ENCODE data around the gene RASGEF1B.

The RASGEF1B gene

DNA sequence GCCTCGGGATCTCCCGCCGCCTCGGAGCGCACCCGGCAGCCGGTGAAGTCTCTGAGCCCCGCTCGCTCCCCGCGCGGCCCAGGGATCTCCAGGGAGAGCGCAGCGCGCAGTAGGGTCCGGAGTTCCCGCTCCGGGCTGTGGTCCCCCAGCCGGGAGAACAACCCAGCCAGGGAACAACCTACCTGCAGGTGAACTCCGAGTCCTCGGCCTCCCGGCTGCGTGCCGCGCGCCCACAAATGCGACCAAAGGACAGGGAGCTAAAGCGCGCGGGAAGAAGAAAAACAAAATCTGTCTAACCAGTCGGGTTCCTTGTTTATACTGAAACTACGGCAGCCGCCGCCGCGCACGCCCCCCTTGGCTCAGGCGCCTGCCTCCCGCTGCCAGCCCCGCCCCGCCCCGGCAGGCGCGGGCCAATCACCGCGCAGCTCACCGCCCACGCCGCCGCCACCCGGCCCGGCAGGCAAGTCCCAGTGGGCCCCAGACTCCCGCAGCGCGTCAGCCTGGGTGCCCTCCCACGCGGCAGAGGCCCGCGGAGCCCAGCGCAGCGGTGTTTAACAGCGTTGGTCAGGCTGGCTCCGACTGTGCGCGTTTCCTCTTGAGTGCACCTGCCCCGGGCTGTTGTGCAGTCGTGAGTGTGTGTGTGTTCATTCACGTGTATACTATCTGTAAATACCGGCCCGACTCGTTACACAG is at the start of gene RASGEF1B:
Gene RASGEF1B, minus strand, starts transcription at position 320 of the 693 bp plus-strand sequence. CDS start 12,399 bp downstream, outside the sequence.
- DNase-seq: peak; percentile 67

DNA sequence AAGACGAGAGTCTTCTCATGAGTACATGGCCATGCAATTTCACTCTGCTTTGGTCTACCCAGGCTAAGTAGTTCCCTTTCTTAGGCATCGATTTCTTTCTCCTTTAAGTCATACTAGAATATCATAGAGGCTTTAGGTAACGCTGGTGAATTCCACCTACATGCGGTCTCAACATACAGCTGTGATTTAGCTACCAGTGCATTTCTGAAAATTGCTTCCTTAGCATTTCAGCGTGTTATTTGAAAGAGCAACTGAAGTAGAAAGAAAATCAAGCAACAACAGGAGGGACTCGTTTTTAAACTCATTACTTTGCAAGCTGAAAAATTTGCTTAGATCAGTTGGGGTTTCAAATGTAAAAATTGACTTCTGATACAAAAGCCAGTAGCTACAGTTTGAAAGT is 48.1 kb upstream of the RASGEF1B start:
- DNase-seq: no peak

GRCh38 chr4:81519427-81519773 is 47.7 kb upstream of the RASGEF1B start:
- DNase-seq: no peak

DNA sequence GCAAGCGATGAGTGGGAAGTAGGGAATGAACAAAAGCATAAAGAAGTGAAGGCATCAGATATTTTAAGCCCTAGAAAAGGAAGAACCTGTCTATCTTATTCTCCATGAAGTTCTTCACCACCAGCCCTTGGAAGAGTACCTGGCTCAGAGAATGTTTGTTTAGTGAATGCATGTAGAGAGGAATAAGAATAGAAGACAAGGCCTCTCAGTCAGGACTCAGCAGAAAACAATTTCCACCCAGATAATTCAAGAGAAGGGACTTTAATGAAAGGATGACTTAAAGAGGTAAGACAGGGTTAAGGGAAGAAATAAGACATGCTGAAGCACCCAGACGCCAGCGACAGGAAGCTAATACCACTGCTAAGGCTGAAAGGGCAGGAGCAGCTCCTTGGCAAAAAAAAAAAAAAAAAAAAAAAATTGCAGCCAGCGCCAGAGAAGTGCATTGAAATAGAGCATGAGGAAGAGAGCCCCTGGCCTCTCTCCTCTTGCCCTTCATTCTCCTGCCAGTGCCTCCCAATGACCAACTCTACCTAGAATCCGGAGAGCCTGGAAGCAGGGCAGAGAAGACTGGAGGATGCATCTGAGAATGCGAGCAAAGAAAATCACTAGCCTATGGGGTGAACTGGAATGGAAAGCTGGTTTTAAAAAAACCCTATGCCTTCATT is 47.2 kb upstream of the RASGEF1B start:
- DNase-seq: no peak

- no peak for DNase-seq
Measured at GRCh38 chr4:81516241-81516640, 44.5 kb upstream of the RASGEF1B start.

DNA sequence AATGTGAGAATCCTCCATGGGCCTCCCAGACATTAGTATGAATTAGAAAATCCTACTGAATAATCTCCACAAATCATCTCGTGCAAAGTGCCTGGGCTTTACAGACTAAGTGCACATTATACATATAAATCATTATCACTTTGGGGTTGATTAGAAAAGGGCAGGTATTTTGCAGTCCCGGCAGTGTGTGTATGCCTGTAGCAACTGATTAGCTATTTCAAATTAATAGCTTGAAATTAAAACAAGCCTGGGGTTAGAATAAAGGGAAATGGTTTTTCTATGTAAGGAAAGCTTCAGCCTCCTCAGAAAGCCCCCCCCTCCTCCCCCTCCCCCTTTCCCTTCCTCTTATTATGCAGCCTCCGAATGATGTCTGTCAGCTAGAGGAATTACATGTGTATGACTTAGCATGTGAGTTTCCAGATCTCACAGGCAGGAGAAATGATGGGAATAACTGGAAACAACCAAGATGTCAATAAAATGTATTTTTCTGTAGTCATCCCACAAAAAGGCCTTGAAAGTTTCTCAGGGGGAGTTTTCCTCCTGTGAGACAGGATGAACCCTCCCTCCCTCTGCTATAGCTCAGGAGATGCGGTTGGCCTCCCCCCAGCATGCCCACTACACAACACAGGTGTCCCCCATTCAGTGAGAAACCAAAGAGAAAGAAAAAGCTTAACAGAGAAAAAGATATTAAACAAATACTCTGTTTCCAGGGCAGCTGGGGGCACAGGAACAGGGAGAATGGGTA is 41.2 kb upstream of the RASGEF1B start:
- no peak for DNase-seq

- DNase-seq: no peak
Measured at GRCh38 chr4:81512001-81512756, 40.5 kb upstream of the RASGEF1B start.

DNA sequence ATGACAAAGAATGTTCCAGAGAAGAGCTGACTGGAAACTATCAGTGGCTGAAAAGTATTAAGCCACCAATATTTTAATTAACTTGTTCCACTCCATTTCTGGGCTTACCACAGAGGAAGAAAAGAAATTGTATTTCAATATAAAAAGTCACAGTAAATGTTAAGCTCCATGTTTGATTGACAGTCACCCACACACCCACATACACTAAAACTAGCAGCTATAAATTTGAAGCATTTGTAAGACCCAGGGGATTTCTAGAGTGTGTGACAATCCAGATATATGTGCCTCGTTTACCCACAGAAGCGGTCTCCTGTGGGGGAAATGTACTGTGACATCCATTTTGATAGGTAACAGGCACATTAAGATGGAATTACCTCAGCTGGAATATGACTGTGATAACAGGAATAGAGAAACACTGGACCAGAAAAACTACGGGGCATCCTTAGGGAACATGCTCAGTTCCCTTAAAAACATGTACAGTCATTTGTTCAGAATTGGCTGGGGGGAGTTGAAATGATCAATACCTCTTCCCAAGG is 39.0 kb upstream of the RASGEF1B start:
- no peak for DNase-seq

DNA sequence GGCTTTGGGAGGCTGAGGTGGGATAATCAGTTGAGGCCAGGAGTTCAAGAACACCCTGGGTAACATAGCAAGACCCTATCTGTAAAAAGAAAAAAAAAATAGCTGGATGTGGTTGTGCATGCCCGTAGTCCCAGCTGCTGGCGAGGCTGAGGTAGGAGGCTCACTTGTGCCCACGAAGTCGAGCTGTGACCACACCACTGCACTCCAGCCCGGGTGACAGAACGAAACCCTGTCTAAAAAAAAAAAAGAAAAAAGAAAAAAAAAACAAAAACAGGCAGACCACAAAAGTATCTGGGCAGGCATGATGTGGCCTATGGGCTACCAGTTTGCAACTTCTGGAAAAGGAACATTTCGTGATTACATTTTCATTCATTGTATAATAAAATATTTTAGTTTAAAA is 38.1 kb upstream of the RASGEF1B start:
- no peak for DNase-seq

DNA sequence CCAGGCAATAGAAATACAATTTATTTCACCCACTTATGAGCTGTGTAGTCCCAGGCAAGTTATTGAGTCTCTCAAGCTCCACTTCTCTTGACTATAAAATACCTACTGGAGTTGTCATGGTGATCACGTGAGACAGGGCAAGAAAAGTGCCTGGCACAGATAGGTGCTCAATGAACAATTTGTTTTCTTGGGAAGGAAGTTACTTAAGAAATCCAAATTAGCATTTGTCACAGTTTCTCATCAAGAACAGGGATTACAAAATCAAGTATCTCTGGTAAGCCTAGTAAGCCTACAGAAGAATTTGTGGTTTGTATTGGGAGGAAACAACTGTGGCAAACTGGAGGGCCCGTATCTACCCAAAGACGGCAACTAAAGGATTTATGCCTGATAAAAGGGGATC is 37.5 kb upstream of the RASGEF1B start:
- no peak for DNase-seq

DNA sequence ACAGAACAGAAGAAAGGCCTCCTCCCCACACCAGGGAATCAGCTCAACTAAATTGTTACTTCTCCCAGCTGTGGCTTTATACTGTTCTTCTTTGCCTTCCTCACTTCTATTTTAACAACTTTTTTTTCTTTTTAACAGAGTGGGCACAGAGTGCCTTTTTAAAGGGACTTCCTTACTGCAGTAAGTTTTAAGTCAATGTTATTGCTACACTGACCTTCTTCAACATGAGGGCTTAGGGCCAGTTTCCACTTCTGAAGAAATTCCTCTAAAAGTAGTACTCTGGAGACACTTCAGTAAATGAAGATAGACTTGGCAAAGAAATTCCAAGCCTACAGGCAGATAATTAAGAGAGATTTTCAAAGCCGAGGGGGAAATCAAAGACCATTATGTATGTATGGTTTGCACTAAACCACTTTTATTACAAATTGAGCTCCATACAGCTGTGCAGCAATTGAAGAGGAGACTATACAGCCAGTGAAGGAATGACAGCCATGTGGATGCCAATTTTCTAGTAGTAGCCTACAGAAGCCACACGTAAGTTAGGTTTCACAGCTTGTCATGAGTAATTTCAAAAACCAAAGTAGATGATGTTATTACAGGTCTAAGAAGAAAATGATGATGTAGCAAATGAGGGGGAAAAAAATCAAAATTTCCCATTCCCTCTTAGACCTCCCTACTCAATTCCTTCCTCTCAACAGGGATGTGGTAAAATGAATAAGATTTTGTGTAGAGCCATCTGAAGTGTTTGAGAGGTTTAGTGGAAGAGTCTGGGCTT is 36.9 kb upstream of the RASGEF1B start:
- DNase-seq: no peak

DNA sequence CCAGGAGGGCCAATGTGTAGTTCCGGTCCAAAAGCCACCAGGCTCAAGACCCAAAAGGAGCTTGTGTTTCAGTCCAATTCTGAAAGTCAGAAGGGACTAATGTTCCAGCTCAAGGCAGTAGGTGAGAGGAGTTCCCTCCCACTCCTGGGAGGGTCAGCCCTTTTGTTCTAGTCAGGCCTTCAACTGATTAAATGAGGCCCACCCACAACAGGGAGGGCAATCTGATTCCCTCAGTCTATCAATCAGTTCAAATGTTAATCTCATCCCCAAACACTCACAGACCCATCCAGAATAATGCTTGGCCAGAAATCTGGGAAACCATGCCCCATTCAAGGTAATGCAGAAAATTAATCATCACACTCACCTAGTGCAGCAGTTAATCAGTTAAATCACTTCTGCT is 35.8 kb upstream of the RASGEF1B start:
- no peak for DNase-seq

DNA sequence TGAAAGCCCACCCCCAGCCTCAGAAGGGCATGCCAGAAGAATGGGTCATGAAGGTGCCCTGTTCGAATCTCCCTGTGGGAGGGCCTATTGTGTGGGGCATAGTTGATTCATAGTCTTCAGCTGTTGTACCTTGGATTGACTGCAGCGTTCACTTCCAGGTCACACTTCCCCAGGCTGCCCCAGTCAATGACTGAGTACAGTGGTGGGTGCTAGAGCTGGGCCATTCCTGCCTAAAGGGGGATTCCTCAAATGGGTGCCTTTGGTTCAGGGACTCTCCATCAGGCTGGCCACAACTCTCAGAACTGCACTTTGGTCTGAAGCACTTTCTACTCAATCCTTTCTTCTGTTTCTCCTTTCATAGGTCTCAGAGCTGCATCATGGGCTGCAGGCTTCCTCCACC is 35.0 kb upstream of the RASGEF1B start:
- no peak for DNase-seq

DNA sequence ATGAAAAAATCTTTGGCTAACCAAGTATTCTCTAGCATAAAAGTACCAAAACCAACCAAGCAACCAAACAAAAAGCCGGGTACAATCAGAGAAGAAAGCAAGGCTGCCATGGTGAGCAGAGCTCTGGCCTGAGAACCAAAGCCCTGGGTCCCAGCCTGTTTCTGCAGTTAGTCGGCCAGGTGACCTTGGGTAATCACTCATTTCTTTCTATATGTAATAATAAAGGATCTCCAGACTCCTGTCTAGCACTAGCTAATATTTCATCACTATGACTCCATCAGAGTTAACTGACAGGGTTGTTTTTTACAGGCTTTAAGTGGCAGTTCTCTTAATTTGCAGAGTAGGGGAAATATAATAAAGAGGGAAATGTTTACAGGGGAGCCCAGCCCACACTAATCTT is 34.0 kb upstream of the RASGEF1B start:
- DNase-seq: no peak

DNA sequence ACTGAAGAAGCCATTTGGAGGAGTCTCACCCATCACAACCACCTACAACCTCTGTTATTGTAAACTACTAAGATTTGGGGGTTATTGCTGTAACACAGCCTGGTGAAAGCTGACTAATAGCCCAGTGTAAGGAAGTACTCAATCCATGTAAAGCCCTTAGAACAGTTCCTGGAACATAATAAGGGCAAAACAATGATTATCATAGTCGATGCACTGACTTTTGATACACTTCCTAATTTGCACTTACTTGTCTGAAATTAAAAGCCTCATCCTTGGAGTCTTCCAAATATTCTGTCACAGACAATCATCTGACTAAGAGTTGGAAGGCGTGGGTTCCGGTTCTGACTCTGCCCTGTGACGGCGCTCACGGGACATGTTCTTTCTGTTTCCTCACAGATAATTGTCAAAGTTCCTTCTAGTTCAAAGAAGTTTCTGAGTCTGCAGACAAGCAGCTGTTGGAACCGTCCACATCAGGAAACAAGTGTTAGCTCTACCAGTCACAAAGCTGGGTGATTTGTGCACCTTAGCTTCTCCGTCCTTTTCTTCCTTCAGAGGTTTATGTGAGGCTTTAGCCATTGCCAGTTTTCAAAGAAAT is 33.4 kb upstream of the RASGEF1B start:
- DNase-seq: no peak

DNA sequence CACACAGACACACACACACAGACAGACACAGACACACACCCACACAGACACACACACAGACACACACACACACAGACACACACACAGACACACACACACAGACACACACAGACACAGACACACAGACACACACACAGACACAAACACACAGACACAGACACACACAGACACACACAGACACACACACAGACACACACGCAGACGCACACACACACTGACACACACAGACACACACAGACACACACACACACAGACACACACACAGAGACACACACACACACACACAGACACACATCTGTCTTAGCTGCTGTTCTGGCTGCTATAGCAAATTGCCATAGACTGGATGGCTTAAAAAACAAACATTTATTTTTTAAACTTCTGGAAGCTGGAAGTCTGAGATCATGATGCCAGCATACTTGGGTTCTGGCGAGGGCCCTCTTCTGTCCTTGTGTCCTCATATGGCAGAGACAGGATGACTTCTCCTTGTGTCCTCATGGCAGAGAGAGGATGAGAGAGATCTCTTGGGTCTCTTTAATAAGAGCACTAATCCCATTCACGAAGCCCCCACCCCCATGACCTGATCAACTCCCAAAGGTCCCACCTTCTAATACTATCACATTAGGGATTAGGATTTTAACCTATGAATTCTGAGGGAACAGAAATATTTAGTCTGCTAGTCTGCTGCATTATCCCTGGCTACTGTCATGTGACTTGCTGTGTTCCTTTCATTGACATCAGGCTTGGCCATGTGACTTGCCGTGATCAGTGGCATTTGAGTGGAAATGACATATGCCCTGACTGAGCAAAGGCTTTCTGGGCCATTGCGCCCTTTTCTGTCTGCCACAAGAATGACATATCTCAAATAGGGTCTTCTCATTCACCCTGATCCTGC is 32.7 kb upstream of the RASGEF1B start:
- DNase-seq: no peak

GRCh38 chr4:81503586-81503985 is 31.9 kb upstream of the RASGEF1B start:
- peak; percentile 71 for DNase-seq

- DNase-seq: no peak
Measured at GRCh38 chr4:81502564-81502963, 30.9 kb upstream of the RASGEF1B start.

- peak; percentile 67 for DNase-seq
Measured at GRCh38 chr4:81499840-81500239, 28.1 kb upstream of the RASGEF1B start.

GRCh38 chr4:81498551-81499099 is 26.9 kb upstream of the RASGEF1B start:
- DNase-seq: no peak

Data from DMS 273 treated with DMSO at 0.1 percent for 48 hours (cell line).